H9 (cell line): ENCODE results near the gene CNDP2. TPM values are rescaled to one million over a fixed set of nuclear protein-coding genes. Genes with fewer than 3 reads are reported as not detected.

Source experiments
- DNase-seq: peaks from one replicate; pipeline ENCODE4 v3.0.0-alpha.2; 2017
- H2AFZ ChIP-seq: one replicate; pipeline ENCODE4 v1.6.1; 2013; ENCODE audit warnings: mild to moderate bottlenecking, low read length, control low read depth, moderate library complexity
- H2AK5ac ChIP-seq: 2 replicates; pipeline ENCODE4 v1.6.1; 2013; ENCODE audit warnings: low read length, control low read depth, mixed read lengths; ENCODE audit not compliant: insufficient read length
- H2BK120ac ChIP-seq: one replicate; pipeline ENCODE4 v1.6.1; 2013; ENCODE audit warnings: low read depth, mild to moderate bottlenecking, low read length, control low read depth, inconsistent platforms; ENCODE audit not compliant: poor library complexity, severe bottlenecking
- H2BK12ac ChIP-seq: 2 replicates; pipeline ENCODE4 v1.6.1; 2013; ENCODE audit warnings: low read length, control low read depth, mixed read lengths, low read depth; ENCODE audit not compliant: insufficient read length
- H2BK15ac ChIP-seq: 2 replicates; pipeline ENCODE4 v1.6.1; 2013; ENCODE audit warnings: low read depth, low read length, control low read depth
- H2BK20ac ChIP-seq: one replicate; pipeline ENCODE4 v1.6.1; 2013; ENCODE audit warnings: low read depth, mild to moderate bottlenecking, low read length, control low read depth, inconsistent platforms; ENCODE audit not compliant: poor library complexity, severe bottlenecking
- H2BK5ac ChIP-seq: 2 replicates; pipeline ENCODE4 v1.6.1; 2013; ENCODE audit warnings: low read length, control low read depth, mixed read lengths; ENCODE audit not compliant: insufficient read length
- H3K14ac ChIP-seq: 2 replicates; pipeline ENCODE4 v1.6.1; 2013; ENCODE audit warnings: low read length, control low read depth; ENCODE audit not compliant: insufficient read depth
- H3K18ac ChIP-seq: 2 replicates; pipeline ENCODE4 v1.6.1; 2013; ENCODE audit warnings: low read depth, mild to moderate bottlenecking, mixed read lengths, low read length, control low read depth; ENCODE audit not compliant: insufficient read length
- H3K23ac ChIP-seq: 2 replicates; pipeline ENCODE4 v1.6.1; 2013; ENCODE audit warnings: low read length, control low read depth, mixed read lengths, low read depth; ENCODE audit not compliant: insufficient read length
- H3K23me2 ChIP-seq: 2 replicates; pipeline ENCODE4 v1.6.1; 2013; ENCODE audit warnings: low read depth, mild to moderate bottlenecking, mixed read lengths, low read length, control low read depth; ENCODE audit not compliant: insufficient read length, poor library complexity, severe bottlenecking
- H3K27ac ChIP-seq: 2 replicates; pipeline ENCODE4 v1.5.1; 2013; ENCODE audit warnings: low read length, control low read depth, mixed read lengths, low read depth; ENCODE audit not compliant: insufficient read length
- H3K27me3 ChIP-seq: 2 replicates; pipeline ENCODE4 v1.6.1; 2013; ENCODE audit warnings: low read length, control low read depth, inconsistent platforms; ENCODE audit not compliant: insufficient read depth
- H3K4ac ChIP-seq: 2 replicates; pipeline ENCODE4 v1.6.1; 2013; ENCODE audit warnings: low read depth, mild to moderate bottlenecking, control low read depth, inconsistent platforms, low read length, moderate library complexity
- H3K4me1 ChIP-seq: 2 replicates; pipeline ENCODE4 v1.6.1; 2013; ENCODE audit warnings: low read length, control low read depth, inconsistent platforms; ENCODE audit not compliant: insufficient read depth
- H3K4me2 ChIP-seq: 2 replicates; pipeline ENCODE4 v1.6.1; 2013; ENCODE audit warnings: low read length, control low read depth, mixed read lengths; ENCODE audit not compliant: insufficient read length, insufficient read depth
- H3K56ac ChIP-seq: 2 replicates; pipeline ENCODE4 v1.6.1; 2013; ENCODE audit warnings: low read depth, mild to moderate bottlenecking, mixed read lengths, low read length, control low read depth; ENCODE audit not compliant: insufficient read length
- H3K79me1 ChIP-seq: 2 replicates; pipeline ENCODE4 v1.6.1; 2013; ENCODE audit warnings: low read depth, mild to moderate bottlenecking, moderate library complexity, low read length, control low read depth, inconsistent platforms; ENCODE audit not compliant: insufficient read depth, poor library complexity, severe bottlenecking
- H3K79me2 ChIP-seq: 2 replicates; pipeline ENCODE4 v1.6.1; 2013; ENCODE audit warnings: low read length, control low read depth, inconsistent platforms; ENCODE audit not compliant: insufficient read depth
- H3K9ac ChIP-seq: 2 replicates; pipeline ENCODE4 v1.6.1; 2013; ENCODE audit warnings: low read length, control low read depth, mixed read lengths; ENCODE audit not compliant: insufficient read length; ENCODE audit errors: extremely low read depth
- H3K9me3 ChIP-seq: one replicate; pipeline ENCODE4 v1.6.1; 2013; ENCODE audit warnings: low read depth, low read length, inconsistent platforms; ENCODE audit not compliant: control insufficient read depth
- H3T11ph ChIP-seq: one replicate; pipeline ENCODE4 v1.6.1; 2013; ENCODE audit warnings: mild to moderate bottlenecking, low read length, control low read depth, inconsistent platforms
- H4K20me1 ChIP-seq: one replicate; pipeline ENCODE4 v1.6.1; 2013; ENCODE audit not compliant: control insufficient read depth, insufficient read length, insufficient read depth
- H4K5ac ChIP-seq: 2 replicates; pipeline ENCODE4 v1.6.1; 2013; ENCODE audit warnings: low read depth, mild to moderate bottlenecking, mixed read lengths, low read length, control low read depth; ENCODE audit not compliant: insufficient read length
- H4K8ac ChIP-seq: replicated peaks from 2 replicates; pipeline ENCODE4 v1.6.1; 2013; ENCODE audit warnings: low read length, control low read depth, mixed read lengths, low read depth; ENCODE audit not compliant: insufficient read length
- H4K91ac ChIP-seq: 2 replicates; pipeline ENCODE4 v1.6.1; 2013; ENCODE audit warnings: low read depth, mild to moderate bottlenecking, moderate library complexity, mixed read lengths, low read length, control low read depth; ENCODE audit not compliant: insufficient read length
- H3K27ac Mint-ChIP-seq, 3 experiments: 2 replicates in 2 of 3; 3 replicates in 1 of 3; pipeline ENCODE4 v1.8.0; 2020 to 2021; ENCODE audit warnings: mixed read lengths in 3 of 3, mild to moderate bottlenecking in 1 of 3, moderate library complexity in 1 of 3
- H3K27me3 Mint-ChIP-seq: 2 replicates; pipeline ENCODE4 v1.8.0; 2021; ENCODE audit warnings: low read depth, mild to moderate bottlenecking, moderate library complexity, mixed read lengths
- H3K36me3 Mint-ChIP-seq, 3 experiments: 2 replicates in 2 of 3; 3 replicates in 1 of 3; pipeline ENCODE4 v1.8.0; 2020 to 2021; ENCODE audit warnings: low read depth in 3 of 3, mixed read lengths in 3 of 3; ENCODE audit not compliant: insufficient read depth in 1 of 3
- H3K4me1 Mint-ChIP-seq, 2 experiments: 2 replicates each; pipeline ENCODE4 v1.8.0; 2020; ENCODE audit warnings: mixed read lengths in 2 of 2
- H3K4me3 Mint-ChIP-seq, 2 experiments: 2 replicates in 1 of 2; 3 replicates in 1 of 2; pipeline ENCODE4 v1.8.0; 2020 to 2021; ENCODE audit warnings: mild to moderate bottlenecking in 2 of 2, mixed read lengths in 2 of 2, moderate library complexity in 1 of 2
- H3K9me3 Mint-ChIP-seq, 2 experiments: 2 replicates in 1 of 2; 3 replicates in 1 of 2; pipeline ENCODE4 v1.8.0; 2020; ENCODE audit warnings: mild to moderate bottlenecking in 2 of 2, mixed read lengths in 2 of 2, moderate library complexity in 1 of 2
- CTCF ChIP-seq: fragments of 200-600 bp; sonication (generic); conservative IDR thresholded peaks from 3 replicates; pipeline ENCODE4 v1.8.0; 2021; ENCODE audit warnings: antibody characterized with exemption, mild to moderate bottlenecking
- WGBS: extraction: QIAGEN DNeasy Blood & Tissue Kit; methylation state at CpG from one replicate; pipeline ENCODE4 v1.1.7; 2013; ENCODE audit warnings: missing lambda C conversion rate, low lambda C conversion rate, mixed read lengths; ENCODE audit not compliant: insufficient read length; ENCODE audit errors: extremely low coverage; 5-methylcytosine and 5-hydroxymethylcytosine counted together
- total RNA-seq: library from RNA; stranded (reverse); gene quantifications from 2 replicates; pipeline ENCODE4 v1.2.1, GENCODE V29; 2021

Gene CNDP2
- total RNA-seq, 1 experiment from 2014 or later = 212 TPM

DNA sequence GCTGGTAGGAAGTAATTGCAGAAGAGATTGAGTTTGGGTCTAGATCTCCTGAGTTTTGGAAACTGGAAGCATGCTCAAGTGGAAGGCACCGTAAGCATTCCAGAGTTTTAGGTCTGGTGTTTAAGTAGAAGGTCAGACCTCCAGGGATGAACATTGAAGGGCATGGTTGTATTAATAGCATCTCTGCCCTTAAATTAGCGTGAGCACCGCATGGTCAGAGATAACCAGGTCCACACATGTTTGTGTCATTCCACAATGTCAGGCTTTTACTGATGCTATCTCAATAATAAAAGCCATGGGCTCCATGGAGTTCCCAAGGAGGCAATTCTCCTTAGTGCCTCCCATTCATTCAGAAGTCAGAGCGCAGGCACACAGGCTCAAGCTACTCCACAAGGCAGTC, 73.2 kb downstream of the CNDP2 start:
- no peak for DNase-seq
- H2BK120ac ChIP-seq = no peak overlapping the region
- H3K27me3 ChIP-seq = no peaks in the 10 kb centered on the region
- H3K9me3 ChIP-seq = no peaks in the 10 kb centered on the region
- H3K4me1 ChIP-seq = no peaks in the 10 kb centered on the region
- no peak for TF ChIP-seq CTCF
- Mint-ChIP-seq H3K27me3 (peaks cover 11% of the 10 kb centered on the region), H3K4me1 (no peaks in the 10 kb centered on the region), H3K4me3 (no peak overlapping the region), H3K36me3 (peaks cover 11 to 17% (median 12%) of the 10 kb centered on the region in 3 experiments), H3K27ac (no peak overlapping the region), H3K9me3 (peaks cover 39 to 48% of the 10 kb centered on the region in 2 experiments)
- H3K18ac ChIP-seq = no peak overlapping the region
- H2BK12ac ChIP-seq = no peak overlapping the region
- no peak overlapping the region for H2BK20ac ChIP-seq
- no peak overlapping the region for H2BK5ac ChIP-seq
- H3K27ac ChIP-seq = no peak overlapping the region
- H3K79me1 ChIP-seq = no peaks in the 10 kb centered on the region
- no peak overlapping the region for H3K9ac ChIP-seq
- H4K20me1 ChIP-seq = no peaks in the 10 kb centered on the region
- no peak overlapping the region for H3K14ac ChIP-seq
- H3K4ac ChIP-seq = no peak overlapping the region
- no peak overlapping the region for H3K4me2 ChIP-seq
- H2AFZ ChIP-seq = no peak overlapping the region
- H2BK15ac ChIP-seq = no peak overlapping the region
- WGBS = no CpG with 5 or more reads among the region's 4 CpGs
- H3T11ph ChIP-seq = no peak overlapping the region
- no peak overlapping the region for H4K5ac ChIP-seq
- H2AK5ac ChIP-seq = no peak overlapping the region
- H4K8ac ChIP-seq = no peak overlapping the region
- H3K23me2 ChIP-seq = no peaks in the 10 kb centered on the region
- no peak overlapping the region for H3K23ac ChIP-seq
- H3K79me2 ChIP-seq = no peaks in the 10 kb centered on the region
- no peak overlapping the region for H4K91ac ChIP-seq
- no peak overlapping the region for H3K56ac ChIP-seq
